Measurements from ENCODE around the gene IL6R. TPM values are rescaled to one million over a fixed set of nuclear protein-coding genes. Genes with fewer than 3 reads are reported as not detected.

Gene IL6R
- total RNA-seq, 1 experiment from 2014 or later: 12.2 TPM

DNA sequence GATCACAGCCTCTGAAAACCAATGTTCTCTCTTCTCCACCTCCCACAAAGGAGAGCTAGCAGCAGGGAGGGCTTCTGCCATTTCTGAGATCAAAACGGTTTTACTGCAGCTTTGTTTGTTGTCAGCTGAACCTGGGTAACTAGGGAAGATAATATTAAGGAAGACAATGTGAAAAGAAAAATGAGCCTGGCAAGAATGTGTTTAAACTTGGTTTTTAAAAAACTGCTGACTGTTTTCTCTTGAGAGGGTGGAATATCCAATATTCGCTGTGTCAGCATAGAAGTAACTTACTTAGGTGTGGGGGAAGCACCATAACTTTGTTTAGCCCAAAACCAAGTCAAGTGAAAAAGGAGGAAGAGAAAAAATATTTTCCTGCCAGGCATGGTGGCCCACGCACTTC, 61.1 kb downstream of the IL6R start:
- ATAC-seq (no peak), DNase-seq (ENCODE audit: low read depth, low spot score) (no peak)
- TF ChIP-seq POLR2AphosphoS5 (IDR thresholded peaks at IDR 0.05; ENCODE audit: low read depth, low read length) (no peak), TCF7L2 (IDR thresholded peaks at IDR 0.05; ENCODE audit: low read depth, low read length) (no peak), SIN3A (IDR thresholded peaks at IDR 0.05; ENCODE audit: borderline replicate concordance, insufficient read depth, low read depth, low read length) (no peak)
- TF ChIP-seq, protein P1, sequence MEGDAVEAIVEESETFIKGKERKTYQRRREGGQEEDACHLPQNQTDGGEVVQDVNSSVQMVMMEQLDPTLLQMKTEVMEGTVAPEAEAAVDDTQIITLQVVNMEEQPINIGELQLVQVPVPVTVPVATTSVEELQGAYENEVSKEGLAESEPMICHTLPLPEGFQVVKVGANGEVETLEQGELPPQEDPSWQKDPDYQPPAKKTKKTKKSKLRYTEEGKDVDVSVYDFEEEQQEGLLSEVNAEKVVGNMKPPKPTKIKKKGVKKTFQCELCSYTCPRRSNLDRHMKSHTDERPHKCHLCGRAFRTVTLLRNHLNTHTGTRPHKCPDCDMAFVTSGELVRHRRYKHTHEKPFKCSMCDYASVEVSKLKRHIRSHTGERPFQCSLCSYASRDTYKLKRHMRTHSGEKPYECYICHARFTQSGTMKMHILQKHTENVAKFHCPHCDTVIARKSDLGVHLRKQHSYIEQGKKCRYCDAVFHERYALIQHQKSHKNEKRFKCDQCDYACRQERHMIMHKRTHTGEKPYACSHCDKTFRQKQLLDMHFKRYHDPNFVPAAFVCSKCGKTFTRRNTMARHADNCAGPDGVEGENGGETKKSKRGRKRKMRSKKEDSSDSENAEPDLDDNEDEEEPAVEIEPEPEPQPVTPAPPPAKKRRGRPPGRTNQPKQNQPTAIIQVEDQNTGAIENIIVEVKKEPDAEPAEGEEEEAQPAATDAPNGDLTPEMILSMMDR (IDR thresholded peaks at IDR 0.05): no peak
- TF ChIP-seq, protein P2, sequence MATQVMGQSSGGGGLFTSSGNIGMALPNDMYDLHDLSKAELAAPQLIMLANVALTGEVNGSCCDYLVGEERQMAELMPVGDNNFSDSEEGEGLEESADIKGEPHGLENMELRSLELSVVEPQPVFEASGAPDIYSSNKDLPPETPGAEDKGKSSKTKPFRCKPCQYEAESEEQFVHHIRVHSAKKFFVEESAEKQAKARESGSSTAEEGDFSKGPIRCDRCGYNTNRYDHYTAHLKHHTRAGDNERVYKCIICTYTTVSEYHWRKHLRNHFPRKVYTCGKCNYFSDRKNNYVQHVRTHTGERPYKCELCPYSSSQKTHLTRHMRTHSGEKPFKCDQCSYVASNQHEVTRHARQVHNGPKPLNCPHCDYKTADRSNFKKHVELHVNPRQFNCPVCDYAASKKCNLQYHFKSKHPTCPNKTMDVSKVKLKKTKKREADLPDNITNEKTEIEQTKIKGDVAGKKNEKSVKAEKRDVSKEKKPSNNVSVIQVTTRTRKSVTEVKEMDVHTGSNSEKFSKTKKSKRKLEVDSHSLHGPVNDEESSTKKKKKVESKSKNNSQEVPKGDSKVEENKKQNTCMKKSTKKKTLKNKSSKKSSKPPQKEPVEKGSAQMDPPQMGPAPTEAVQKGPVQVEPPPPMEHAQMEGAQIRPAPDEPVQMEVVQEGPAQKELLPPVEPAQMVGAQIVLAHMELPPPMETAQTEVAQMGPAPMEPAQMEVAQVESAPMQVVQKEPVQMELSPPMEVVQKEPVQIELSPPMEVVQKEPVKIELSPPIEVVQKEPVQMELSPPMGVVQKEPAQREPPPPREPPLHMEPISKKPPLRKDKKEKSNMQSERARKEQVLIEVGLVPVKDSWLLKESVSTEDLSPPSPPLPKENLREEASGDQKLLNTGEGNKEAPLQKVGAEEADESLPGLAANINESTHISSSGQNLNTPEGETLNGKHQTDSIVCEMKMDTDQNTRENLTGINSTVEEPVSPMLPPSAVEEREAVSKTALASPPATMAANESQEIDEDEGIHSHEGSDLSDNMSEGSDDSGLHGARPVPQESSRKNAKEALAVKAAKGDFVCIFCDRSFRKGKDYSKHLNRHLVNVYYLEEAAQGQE (IDR thresholded peaks at IDR 0.05; ENCODE audit: insufficient read depth in 1 of 2, low read depth in 2 of 2, low read length in 1 of 2): no peak
- H3K4me3 ChIP-seq (ENCODE audit: low read depth in 2 of 2, low read length in 2 of 2): no peak overlapping the region
- CTCF ChIA-PET: no interaction called here
- peaks cover 7% of the 10 kb centered on the region for H3K4me1 ChIP-seq (ENCODE audit: control insufficient read depth, insufficient read depth, low read length)
- H3K27me3 ChIP-seq (ENCODE audit: control insufficient read depth, insufficient read depth, low read length): no peaks in the 10 kb centered on the region
- H3K9me3 ChIP-seq (ENCODE audit: control insufficient read depth, insufficient read depth, low read depth, low read length): no peaks in the 10 kb centered on the region
- in situ Hi-C loops (cut with HindIII; ENCODE audit: low pct_unique_long_range_greater_than_20kb, low sequenced_read_pairs) (no loop called here), intact Hi-C loops (cut with micrococcal nuclease; ENCODE audit: unreplicated experiment) (no loop called here)
- POLR2A ChIA-PET: interaction anchor here (0.6 kb wide), 1 partner anchor 194 kb away, joined by 12 read pairs; no protein-coding TSS in a partner anchor
- H3K27ac ChIP-seq (ENCODE audit: low read length): no peak overlapping the region
- H3K36me3 ChIP-seq (ENCODE audit: control insufficient read depth, insufficient read depth, low read length): no peaks in the 10 kb centered on the region
- no TSS peak for BruUV-seq (replicated peaks)

GRCh38 chr1:154466921-154467417, 61.8 kb downstream of the IL6R start:
- no peaks in the 10 kb centered on the region for H3K27me3 ChIP-seq (ENCODE audit: control insufficient read depth, insufficient read depth, low read length)
- POLR2A ChIA-PET: no interaction called here
- no peak overlapping the region for H3K4me3 ChIP-seq (ENCODE audit: low read depth in 2 of 2, low read length in 2 of 2)
- H3K27ac ChIP-seq (ENCODE audit: low read length): no peak overlapping the region
- in situ Hi-C loops (cut with HindIII; ENCODE audit: low pct_unique_long_range_greater_than_20kb, low sequenced_read_pairs): no loop called here
- no TSS peak for BruUV-seq (replicated peaks)
- TF ChIP-seq, protein P2 (IDR thresholded peaks at IDR 0.05; ENCODE audit: insufficient read depth in 1 of 2, low read depth in 2 of 2, low read length in 1 of 2): no peak
- TF ChIP-seq TCF7L2 (IDR thresholded peaks at IDR 0.05; ENCODE audit: low read depth, low read length) (no peak), SIN3A (IDR thresholded peaks at IDR 0.05; ENCODE audit: borderline replicate concordance, insufficient read depth, low read depth, low read length) (no peak), POLR2AphosphoS5 (IDR thresholded peaks at IDR 0.05; ENCODE audit: low read depth, low read length) (no peak)
- TF ChIP-seq, protein P1 (IDR thresholded peaks at IDR 0.05): no peak
- ATAC-seq (no peak), DNase-seq (ENCODE audit: low read depth, low spot score) (no peak)
- CTCF ChIA-PET: no interaction called here
- no peaks in the 10 kb centered on the region for H3K9me3 ChIP-seq (ENCODE audit: control insufficient read depth, insufficient read depth, low read depth, low read length)
- no peaks in the 10 kb centered on the region for H3K36me3 ChIP-seq (ENCODE audit: control insufficient read depth, insufficient read depth, low read length)
- intact Hi-C loops (cut with micrococcal nuclease; ENCODE audit: unreplicated experiment): no loop called here
- peaks cover 7% of the 10 kb centered on the region for H3K4me1 ChIP-seq (ENCODE audit: control insufficient read depth, insufficient read depth, low read length)

All from Panc1 (cell line).